CD1c-positive myeloid dendritic cell (primary cell): ENCODE results near the gene SCARB1.
"Not testable (repeated sequence)": the region's sequence is repeated elsewhere in the genome, so short reads cannot be mapped to it uniquely, and the experiment has no call there.

ENCODE experiments used
- DNase-seq: peaks from one replicate; pipeline ENCODE4 v3.0.0-alpha.2; 2016; ENCODE audit errors: extremely low spot score

The SCARB1 gene, protein sequence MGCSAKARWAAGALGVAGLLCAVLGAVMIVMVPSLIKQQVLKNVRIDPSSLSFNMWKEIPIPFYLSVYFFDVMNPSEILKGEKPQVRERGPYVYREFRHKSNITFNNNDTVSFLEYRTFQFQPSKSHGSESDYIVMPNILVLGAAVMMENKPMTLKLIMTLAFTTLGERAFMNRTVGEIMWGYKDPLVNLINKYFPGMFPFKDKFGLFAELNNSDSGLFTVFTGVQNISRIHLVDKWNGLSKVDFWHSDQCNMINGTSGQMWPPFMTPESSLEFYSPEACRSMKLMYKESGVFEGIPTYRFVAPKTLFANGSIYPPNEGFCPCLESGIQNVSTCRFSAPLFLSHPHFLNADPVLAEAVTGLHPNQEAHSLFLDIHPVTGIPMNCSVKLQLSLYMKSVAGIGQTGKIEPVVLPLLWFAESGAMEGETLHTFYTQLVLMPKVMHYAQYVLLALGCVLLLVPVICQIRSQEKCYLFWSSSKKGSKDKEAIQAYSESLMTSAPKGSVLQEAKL

DNA sequence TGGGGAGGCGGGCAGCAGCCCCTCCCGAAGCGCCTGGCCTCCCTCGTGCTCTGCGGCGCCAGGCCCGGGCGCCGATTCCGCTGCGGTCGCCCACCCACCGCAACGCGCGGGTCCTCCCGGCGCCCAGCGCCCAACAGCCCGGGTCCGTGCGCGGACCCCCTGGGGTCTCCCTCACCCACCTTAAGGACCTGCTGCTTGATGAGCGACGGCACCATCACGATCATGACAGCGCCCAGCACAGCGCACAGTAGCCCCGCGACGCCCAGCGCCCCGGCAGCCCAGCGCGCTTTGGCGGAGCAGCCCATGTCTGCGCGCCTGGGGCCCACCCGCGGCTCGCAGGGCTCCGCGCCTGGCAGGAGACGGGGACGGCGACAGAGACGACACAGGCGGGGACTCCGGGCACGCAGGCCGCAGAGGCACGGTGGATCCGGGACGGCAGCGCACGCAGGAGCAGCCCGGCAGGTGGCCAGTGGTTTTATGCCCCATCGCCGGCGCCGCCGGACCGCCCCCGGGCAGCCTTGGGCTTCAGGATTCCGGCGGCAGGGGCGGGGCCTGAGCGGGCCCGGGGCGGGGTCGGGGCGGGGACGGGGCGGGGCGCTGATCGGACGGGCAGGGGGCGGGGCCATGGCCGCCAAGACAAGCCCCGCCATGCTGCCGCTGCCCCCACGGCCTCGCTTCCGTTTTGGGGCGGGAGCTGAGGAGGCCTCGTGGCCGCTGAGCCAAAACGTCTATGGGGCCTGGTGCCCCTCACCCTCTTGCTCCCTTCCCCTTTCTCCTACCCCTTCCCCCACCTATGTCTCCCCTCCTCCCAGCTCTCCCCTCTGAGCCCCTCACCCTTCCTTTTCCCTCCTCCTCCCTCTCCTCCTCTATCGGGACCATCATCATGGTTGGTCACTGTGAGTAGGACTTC, at the start of gene SCARB1:
SCARB1 (minus strand) TSS at position 449 of the 910 bp plus-strand sequence; CDS start at position 305, 144 bp downstream.
- peak; percentile 86 for DNase-seq

DNA sequence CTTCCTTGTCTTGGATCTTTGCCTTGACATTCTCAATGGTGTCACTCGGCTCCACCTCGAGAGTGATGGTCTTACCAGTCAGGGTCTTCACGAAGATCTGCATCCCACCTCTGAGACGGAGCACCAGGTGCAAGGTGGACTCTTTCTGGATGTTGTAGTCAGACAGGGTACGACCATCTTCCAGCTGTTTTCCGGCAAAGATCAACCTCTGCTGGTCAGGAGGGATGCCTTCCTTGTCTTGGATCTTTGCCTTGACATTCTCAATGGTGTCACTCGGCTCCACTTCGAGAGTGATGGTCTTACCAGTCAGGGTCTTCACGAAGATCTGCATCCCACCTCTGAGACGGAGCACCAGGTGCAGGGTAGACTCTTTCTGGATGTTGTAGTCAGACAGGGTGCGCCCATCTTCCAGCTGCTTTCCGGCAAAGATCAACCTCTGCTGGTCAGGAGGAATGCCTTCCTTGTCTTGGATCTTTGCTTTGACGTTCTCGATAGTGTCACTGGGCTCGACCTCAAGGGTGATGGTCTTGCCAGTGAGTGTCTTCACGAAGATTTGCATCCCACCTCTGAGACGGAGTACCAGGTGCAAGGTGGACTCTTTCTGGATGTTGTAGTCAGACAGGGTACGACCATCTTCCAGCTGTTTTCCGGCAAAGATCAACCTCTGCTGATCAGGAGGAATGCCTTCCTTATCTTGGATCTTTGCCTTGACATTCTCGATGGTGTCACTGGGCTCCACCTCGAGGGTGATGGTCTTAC, 49.0 kb upstream of the SCARB1 start:
- not testable (repeated sequence) for DNase-seq

DNA sequence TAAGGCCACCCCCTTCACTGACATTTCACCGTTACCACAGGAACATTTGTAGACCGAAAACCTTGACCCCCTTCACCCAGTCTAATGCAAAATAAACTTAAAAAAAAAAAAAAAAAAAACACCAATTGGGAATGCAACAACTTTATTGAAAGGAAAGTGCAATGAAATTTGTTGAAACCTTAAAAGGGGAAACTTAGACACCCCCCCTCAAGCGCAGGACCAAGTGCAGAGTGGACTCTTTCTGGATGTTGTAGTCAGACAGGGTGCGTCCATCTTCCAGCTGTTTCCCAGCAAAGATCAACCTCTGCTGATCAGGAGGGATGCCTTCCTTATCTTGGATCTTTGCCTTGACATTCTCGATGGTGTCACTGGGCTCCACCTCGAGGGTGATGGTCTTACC, 47.9 kb upstream of the SCARB1 start:
- peak; percentile 23 for DNase-seq

DNA sequence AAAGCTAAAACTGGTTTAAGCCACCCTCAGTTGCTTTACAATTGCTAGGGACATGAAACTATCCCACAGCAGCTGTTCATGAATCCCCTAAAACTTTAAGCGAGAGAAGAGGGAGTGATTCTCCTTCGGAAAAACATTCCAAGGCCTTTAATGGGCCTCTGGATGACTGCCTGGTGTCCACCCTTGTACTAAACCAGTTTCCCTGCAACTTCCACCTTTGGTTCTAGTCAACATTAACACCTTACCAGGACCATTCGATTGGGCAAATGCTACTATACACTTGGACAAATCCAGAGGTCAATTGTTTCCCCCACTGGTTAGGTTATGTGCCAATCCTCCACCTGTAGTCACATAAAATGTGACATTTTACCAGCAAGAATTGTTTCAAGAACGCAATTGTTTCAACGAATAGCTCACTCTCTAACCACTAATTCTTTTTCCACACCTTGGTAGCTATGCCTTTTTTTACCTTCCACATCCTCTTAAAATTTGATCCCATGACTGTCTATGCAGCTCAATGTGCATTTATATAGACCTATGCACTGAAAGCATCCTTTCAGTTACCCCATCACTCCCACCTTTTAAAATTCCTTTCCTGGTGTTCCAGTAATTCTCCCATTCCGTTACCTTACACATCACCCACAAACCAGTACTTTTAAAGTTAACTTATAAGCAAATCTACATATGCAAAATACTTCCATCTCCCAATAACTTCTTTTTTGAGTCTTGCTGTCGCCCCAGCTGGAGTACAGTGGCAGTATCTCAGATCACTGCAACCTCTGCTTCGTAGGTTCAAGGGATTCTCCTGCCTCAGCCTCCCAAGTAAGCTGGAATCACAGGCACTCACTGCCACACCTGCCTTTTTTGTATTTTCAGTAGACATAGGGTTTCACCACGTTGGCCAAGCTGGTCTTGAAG, 47.2 kb upstream of the SCARB1 start:
- peak; percentile 25 for DNase-seq

DNA sequence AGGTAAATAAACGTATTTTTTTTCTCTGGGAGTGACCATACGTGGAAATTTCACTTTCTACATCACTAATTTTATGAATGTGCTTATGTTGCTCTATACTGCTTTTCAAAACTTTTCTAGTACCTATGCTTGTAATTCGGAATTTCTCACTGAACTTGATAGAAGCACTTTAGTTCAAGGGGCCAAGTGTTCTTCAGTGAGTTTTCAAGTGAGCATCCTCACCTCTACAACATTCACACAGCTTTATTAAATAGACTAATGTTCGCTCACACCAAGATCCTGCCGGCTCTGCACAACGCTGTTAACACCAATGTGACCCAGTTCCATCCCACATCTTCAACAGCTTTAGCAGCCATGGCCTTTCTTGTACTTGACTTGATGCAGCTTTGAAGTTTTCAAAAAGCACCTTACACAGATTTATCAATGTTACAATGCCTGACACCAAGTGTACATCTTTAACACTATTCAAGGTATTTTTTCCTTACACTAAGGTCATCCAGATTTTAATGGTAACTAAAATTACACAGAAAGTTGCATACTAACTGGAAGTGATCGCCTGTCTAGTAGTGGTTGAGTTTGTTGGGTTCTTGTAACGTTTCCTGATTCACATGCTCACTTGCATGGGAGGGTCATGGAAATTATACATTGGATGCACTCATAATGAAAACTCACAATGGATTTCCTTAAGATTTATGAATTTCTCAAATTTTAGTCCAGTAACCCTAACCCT, 46.3 kb upstream of the SCARB1 start:
- DNase-seq = peak; percentile 58

DNA sequence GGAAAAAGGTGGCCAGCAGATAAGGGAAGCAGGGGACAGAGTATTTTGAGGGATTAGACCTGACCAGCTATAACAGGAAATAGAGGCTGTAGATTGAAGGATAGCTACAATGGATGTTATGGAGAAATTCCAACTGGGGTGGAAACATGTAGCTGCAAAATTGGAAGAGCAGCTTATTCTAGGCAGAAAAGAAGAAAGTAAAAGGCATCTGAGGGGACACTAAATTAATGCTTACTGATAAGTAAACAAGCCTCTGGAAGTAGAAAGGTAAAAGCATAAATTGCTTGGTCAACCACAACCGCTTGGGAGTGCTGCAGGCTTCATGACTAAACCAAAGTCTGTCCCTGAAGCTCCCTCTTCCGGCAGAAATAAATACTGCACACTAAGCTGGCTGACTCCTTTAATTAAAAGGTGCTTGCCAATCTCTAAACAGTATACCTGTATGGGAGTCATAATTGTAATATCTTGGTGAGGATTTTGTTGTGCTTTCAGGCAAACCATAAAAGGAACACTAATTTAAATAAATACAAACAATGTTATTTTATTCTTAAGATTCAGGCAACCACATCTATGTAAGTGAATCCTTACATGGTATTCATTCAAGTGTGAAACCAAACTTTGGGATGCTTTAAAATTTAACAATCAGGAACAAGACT, 43.1 kb upstream of the SCARB1 start:
- peak; percentile 95 for DNase-seq

DNA sequence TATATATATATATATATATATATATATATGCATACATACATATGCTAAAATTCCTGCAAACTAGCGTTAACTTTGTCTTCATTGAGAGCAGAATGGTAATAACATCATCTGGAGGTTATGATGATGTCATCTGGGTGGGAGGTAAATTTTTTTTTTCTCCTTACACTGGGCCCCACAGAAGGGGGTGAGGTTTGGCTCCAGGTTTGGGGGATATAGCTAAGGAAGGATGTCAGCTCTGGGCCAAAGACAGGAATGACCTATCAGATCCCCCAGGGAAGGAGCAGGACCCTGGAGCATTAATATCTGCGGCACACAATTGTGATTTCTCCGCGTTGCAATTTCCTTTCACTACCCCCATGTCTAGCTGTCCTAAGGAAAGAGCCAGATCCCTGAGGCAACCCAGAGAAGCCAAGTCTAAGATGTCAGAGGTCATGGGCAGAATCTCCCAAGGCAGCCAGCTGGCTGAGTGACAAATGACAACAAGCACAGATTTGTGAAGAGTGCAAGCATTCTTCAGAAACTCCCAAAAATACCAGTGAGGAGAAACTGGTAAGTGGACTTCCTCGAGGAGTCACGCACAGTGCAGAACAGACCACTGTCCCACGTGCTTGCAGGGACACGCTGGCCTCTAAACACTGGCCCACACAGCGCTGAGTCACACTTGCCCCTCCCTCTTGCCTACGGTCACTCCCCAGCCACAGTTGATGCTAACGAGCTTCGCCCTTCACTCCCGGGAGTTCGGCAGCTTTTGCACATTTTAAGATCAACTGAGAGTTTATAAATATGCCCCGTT, 40.8 kb upstream of the SCARB1 start:
- peak; percentile 96 for DNase-seq

DNA sequence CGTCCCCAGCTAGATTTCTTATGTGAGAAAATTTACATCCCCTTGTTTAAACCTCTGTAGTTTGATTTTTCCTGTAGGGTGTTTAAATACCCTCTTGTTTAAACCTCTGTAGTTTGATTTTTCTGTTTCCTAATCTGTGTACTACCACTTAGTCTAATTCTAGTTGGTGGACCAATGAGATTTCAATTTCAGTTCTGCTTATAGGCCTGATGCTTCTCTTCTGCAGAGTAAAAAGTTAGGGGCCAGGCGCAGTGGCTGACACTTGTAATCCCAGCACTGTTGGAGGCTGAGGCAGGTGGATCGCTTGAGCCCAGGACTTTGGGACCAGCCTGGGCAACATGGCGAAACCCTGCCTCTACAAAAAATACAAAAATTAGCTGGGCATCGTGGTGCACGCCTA, 39.3 kb upstream of the SCARB1 start:
- DNase-seq = peak; percentile 56

DNA sequence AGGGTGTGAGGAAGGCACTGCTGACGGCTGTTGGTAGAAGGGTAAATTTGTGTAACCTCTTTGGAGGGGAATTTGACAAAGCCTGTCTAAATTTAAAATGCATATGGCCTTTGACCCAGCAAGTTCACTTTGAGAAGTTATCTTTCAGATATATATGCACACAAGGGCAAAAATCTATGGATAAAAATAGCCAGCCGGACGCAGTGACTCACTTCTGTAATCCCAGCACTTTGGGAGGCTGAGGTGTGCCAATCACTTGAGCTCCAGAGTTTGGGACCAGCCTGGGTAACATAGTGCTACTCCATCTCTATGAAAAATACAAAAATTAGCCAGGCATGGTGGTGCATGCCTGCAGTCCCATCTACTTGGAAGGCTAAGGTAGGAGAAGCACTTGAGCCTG, 37.3 kb upstream of the SCARB1 start:
- DNase-seq = no peak

DNA sequence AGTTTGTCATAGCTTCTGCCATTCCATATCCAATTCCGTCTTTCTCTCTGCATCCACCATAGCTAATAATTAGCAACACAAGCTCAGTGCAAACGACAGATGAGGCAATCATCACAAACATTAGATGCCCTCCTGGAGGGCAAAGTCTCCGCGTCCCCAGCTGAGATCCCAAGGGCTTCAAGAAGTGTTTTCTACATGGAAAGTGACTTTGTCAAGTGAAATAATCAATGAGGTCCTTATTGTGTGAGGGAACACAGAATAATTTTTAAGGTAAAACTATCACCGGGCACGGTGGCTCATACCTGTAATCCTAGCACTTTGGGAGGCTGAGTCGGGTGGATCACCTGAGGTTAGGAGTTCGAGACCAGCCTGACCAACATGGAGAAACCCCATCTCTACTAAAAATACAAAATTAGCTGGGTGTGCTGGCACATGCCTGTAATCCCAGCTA, 36.7 kb upstream of the SCARB1 start:
- not testable (repeated sequence) for DNase-seq

DNA sequence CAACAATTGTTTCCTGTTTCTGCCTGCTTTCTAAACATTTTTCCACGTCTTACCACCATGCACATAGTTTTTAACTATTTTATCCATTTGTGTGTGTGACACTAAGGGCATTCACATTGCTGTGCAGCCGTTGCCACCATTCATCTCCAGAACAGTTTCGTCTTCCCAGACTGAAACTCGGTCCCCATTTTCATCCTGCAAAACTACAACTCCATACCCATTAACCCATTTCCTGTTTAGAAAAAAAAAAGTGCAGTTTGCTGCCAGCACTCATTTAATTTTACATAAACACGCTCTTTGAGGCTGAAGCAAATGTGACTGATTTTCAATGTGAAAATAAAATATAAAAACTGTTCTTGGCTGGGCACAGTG, 35.2 kb upstream of the SCARB1 start:
- no peak for DNase-seq

DNA sequence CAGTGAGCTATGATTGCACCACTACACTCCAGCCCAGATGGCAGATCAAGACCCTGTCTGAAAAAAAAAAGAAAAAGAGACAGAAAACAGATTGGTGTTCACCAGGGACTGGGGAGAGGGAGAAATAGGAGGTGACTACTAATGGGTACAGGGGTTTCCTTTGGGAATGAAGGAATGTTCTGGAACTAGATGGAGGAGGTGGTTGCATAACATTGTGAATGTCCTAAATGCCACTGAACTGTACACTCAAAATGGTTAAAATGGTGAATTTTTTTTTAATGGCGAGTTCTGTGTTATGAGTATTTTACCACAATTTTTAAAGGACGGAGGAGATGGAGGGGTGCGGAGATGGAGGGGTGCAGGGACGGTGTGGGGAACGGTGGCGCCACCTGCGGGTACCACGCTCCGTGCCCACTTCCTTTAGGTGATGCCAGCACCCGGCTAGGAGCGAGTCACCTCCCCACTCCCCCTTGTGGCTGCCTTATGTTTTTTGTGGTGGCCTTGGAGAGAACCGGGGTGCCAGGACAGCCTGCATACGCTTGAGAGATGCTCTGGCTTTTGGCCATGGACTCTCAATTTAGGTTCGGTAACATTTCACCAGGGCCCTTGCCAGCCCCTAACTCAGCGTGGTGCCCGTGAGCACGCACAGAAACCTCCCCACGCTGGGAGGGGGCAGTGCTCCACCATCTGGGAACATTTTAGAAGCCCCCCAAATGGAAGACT, 34.7 kb upstream of the SCARB1 start:
- DNase-seq = peak; percentile 66

DNA sequence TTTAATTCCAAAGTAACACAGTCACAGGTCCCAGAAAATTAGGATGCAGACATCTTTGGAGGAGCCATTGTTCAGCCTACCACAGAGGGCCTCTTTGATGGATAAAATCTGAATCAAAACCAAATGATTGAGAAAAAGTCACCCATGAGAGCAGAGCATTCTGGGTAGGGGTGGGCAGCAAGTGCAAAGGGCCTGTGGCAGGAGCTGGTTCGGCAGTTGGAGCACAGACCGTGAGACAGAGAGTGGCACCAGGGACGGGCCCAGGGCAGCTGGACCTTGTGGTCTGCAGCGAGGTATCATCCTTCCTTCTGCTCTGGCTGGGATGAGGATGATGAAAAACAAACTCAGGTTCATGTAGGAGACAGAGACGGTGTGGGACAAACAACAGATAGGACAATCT, 32.8 kb upstream of the SCARB1 start:
- no peak for DNase-seq

DNA sequence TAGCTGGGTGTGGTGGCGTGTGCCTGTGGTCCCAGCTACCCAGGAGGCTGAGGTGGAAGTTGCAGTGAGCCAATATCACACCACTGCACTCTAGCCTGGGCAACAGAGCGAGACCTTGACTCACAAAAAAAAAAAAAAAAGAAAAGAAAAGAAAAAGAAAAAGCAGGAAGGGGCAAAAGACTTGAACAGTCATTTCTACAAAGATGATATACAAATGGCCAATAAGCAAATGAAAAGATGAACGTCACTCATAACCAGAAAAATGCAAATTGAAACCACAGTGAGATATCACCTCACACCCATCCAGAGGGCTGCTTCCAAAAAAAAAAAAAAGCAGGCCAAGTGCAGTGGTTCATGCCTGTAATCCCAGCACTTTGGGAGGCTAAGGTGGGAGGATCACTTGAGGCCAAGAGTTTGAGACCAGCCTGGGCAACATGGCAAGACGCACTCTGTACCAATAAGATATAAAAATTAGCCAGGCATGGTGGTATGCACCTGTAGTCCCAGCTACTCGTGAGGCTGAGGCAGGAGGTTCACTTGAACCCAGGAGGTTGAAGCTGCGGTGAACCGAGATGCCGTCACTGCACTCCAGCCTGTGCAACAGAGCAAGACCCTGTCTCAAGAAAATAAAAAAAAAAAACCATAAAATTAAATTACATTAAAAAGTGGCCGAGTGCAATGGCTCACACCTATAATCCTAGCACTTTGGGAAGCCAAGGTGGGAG, 30.3 kb upstream of the SCARB1 start:
- DNase-seq = no peak

DNA sequence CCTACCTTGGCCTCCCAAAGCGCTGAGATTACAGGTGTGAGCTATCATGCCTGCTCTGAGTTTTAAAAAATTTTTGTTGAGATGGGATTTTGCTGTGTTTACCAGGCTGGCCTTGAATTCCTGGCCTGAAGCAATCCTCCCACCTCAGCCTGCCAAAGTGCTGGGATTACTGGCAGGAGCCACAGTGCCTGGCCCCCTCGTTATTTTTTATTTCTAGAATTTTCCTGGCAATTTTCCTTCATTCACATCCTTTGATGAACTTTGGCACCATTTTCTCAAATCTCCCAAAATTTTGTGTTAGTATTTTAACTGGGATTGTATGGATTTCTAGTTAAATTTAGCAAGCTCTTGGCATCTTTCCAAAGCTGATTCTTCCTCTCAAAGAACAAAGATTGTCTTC, 24.6 kb upstream of the SCARB1 start:
- no peak for DNase-seq

DNA sequence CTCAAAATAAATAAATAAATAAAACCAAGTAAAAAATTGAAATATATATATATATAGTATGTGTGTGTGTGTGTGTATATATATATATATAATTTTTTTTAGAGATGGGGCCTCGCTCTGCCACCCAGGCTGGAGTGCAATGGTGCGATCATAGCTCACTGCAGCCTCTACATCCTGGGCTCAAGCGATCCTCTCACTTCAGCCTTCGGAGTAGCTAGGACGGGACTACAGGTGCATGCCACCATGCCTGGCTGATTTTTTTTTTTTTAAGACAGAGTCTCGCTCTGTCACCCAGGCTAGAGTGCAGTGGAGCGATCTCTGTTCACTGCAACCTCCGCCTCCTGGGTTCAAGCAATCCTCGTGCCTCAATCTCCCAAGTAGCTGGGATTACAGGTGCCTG, 24.1 kb upstream of the SCARB1 start:
- DNase-seq = not testable (repeated sequence)
